MM.1S (cell line): ENCODE data around the gene DNAH11.

Experiments used
- EZH2 ChIP-seq: fragments of 300-600 bp; sonication (generic); optimal IDR thresholded peaks from 2 replicates; pipeline ENCODE3; 2017; ENCODE audit warnings: low read depth, mild to moderate bottlenecking, antibody characterized with exemption, low read length, mixed read lengths
- TF ChIP-seq, protein P1 (sequence below): fragments of 300-600 bp; sonication (generic); IDR thresholded peaks from 2 replicates; pipeline ENCODE4 v1.5.1; 2016; ENCODE audit warnings: antibody characterized with exemption, low read length, mixed read lengths

DNA sequence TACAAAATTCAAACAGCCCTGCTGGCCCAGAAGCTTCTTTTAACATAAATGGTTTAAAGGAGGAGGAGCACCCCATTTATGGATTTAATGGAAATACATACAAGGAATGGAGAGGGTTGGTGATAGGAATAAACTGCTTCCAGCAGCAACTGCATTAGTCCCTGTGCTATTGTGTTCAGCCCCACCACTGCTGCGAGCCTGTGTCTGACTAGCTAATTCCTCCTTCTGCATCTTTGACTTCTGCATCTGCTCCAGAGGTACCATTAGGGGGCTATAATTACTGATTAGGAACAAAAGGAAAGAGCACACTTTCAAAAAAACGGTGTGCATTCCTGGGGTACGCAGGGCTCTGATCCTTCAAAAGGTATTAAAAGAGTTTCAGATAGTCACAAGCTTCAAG lies 378.1 kb downstream of the DNAH11 start:
- TF ChIP-seq, protein P1, sequence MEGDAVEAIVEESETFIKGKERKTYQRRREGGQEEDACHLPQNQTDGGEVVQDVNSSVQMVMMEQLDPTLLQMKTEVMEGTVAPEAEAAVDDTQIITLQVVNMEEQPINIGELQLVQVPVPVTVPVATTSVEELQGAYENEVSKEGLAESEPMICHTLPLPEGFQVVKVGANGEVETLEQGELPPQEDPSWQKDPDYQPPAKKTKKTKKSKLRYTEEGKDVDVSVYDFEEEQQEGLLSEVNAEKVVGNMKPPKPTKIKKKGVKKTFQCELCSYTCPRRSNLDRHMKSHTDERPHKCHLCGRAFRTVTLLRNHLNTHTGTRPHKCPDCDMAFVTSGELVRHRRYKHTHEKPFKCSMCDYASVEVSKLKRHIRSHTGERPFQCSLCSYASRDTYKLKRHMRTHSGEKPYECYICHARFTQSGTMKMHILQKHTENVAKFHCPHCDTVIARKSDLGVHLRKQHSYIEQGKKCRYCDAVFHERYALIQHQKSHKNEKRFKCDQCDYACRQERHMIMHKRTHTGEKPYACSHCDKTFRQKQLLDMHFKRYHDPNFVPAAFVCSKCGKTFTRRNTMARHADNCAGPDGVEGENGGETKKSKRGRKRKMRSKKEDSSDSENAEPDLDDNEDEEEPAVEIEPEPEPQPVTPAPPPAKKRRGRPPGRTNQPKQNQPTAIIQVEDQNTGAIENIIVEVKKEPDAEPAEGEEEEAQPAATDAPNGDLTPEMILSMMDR: no peak
- TF ChIP-seq EZH2: no peak
